Body of pancreas (tissue), 4 donors: ENCODE data around the gene BZW2.

Source experiments
- POLR2A ChIP-seq, 3 donors: fragments of 450-650 bp; IDR thresholded peaks; one replicate each; pipeline ENCODE4 v1.6.1; 2016; ENCODE audit warnings: antibody characterized with exemption in 3 of 3, mild to moderate bottlenecking in 2 of 3
- TF ChIP-seq, protein P1 (sequence below), 7 experiments: fragments of 450-650 bp in 4 of 7; fragments of 200-600 bp in 3 of 7; sonication (generic) in 3 of 7; IDR thresholded peaks; one replicate each; pipeline ENCODE4 v1.5.1; 2016 to 2019; ENCODE audit warnings: antibody characterized with exemption in 7 of 7

DNA sequence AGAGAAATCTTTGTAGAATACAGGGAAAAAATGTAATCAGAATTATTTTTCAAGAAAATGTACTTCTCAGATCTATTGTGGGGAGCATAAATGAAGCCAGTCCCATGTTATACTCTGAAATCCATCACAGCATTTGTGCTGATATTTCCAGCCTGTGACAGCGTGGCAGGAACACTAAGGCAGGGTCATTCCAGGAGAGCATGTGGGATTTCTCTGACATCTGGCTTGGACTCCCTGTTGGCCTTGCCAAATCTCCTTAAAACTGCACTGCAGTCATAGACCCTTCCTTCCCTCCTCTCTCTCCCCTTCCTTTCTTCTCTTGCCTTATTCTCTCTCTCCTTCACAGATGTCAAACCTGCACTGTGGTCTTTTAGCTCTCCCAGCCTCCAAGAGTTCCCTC, 101.1 kb downstream of the BZW2 start:
- TF ChIP-seq, protein P1, sequence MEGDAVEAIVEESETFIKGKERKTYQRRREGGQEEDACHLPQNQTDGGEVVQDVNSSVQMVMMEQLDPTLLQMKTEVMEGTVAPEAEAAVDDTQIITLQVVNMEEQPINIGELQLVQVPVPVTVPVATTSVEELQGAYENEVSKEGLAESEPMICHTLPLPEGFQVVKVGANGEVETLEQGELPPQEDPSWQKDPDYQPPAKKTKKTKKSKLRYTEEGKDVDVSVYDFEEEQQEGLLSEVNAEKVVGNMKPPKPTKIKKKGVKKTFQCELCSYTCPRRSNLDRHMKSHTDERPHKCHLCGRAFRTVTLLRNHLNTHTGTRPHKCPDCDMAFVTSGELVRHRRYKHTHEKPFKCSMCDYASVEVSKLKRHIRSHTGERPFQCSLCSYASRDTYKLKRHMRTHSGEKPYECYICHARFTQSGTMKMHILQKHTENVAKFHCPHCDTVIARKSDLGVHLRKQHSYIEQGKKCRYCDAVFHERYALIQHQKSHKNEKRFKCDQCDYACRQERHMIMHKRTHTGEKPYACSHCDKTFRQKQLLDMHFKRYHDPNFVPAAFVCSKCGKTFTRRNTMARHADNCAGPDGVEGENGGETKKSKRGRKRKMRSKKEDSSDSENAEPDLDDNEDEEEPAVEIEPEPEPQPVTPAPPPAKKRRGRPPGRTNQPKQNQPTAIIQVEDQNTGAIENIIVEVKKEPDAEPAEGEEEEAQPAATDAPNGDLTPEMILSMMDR (IDR thresholded peaks at IDR 0.05) = no peak
- TF ChIP-seq POLR2A (IDR thresholded peaks at IDR 0.05) = no peak
